ENCODE results near the gene CD276. TPM values are rescaled to one million over a fixed set of nuclear protein-coding genes. Genes with fewer than 3 reads are reported as not detected.
A peak's percentile ranks its signal among the peaks of the same experiment; 100 is the strongest.

Gene CD276
- total and polyA plus RNA-seq, 2 experiments from 2014 or later = 94.6 to 104 TPM

GRCh38 chr15:73685981-73686380, 1.8 kb downstream of the CD276 start:
- H2AFZ ChIP-seq = no peak overlapping the region
- no peaks in the 10 kb centered on the region for H3K27me3 ChIP-seq (replicated peaks; ENCODE audit: insufficient read depth)
- no peaks in the 10 kb centered on the region for H3K9me3 ChIP-seq (ENCODE audit: low read depth)
- 42 to 44% methylated on average over 6 of the region's 6 CpGs for WGBS, 2 experiments (ENCODE audit: low coverage in 1 of 2, low lambda C conversion rate in 2 of 2, missing lambda C conversion rate in 2 of 2)
- TF ChIP-seq EZH2 (IDR thresholded peaks at IDR 0.05; ENCODE audit: insufficient read depth, poor library complexity, severe bottlenecking) = no peak
- TF ChIP-seq EZH2phosphoT487 (IDR thresholded peaks at IDR 0.05; ENCODE audit: insufficient read depth, low read depth) = no peak
- peaks cover 62% of the 10 kb centered on the region for H3K79me2 ChIP-seq (ENCODE audit: insufficient read depth)
- H3K36me3 ChIP-seq (ENCODE audit: low read depth) = no peaks in the 10 kb centered on the region
- no peaks in the 10 kb centered on the region for H3K9me2 ChIP-seq (ENCODE audit: insufficient read depth)
- H4K20me1 ChIP-seq (ENCODE audit: insufficient read depth) = no peaks in the 10 kb centered on the region
- in situ Hi-C loops (cut with MboI) = no loop called here
- peaks cover 59% of the 10 kb centered on the region for H3K4me1 ChIP-seq (ENCODE audit: insufficient read depth)
- H3K27ac ChIP-seq = peak overlapping the region; percentile 90
- peak overlapping the region; percentile 94 for H3K4me2 ChIP-seq (ENCODE audit: unreplicated experiment)
- DNase-seq = peak; percentile 45
- H3K9ac ChIP-seq = peak overlapping the region; percentile 97
- H3F3A ChIP-seq (ENCODE audit: insufficient read depth) = peaks cover 47% of the 10 kb centered on the region
- peak overlapping the region; percentile 80 for H3K4me3 ChIP-seq

- H3F3A ChIP-seq (ENCODE audit: insufficient read depth) = peaks cover 53% of the 10 kb centered on the region
- H4K20me1 ChIP-seq (ENCODE audit: insufficient read depth) = no peaks in the 10 kb centered on the region
- peaks cover 67% of the 10 kb centered on the region for H3K4me1 ChIP-seq (ENCODE audit: insufficient read depth)
- H3K27me3 ChIP-seq (replicated peaks; ENCODE audit: insufficient read depth) = no peaks in the 10 kb centered on the region
- H3K4me2 ChIP-seq (ENCODE audit: unreplicated experiment) = peak overlapping the region; percentile 94
- peak overlapping the region; percentile 90 for H3K27ac ChIP-seq
- no peaks in the 10 kb centered on the region for H3K9me2 ChIP-seq (ENCODE audit: insufficient read depth)
- H3K79me2 ChIP-seq (ENCODE audit: insufficient read depth) = peaks cover 70% of the 10 kb centered on the region
- DNase-seq = peak; percentile 98
- peak overlapping the region; percentile 97 for H3K9ac ChIP-seq
- no peaks in the 10 kb centered on the region for H3K36me3 ChIP-seq (ENCODE audit: low read depth)
- no peak overlapping the region for H2AFZ ChIP-seq
- 10% methylated on average over 4 of the region's 4 CpGs for WGBS, 2 experiments (ENCODE audit: low coverage in 1 of 2, low lambda C conversion rate in 2 of 2, missing lambda C conversion rate in 2 of 2)
- no peaks in the 10 kb centered on the region for H3K9me3 ChIP-seq (ENCODE audit: low read depth)
- TF ChIP-seq EZH2 (IDR thresholded peaks at IDR 0.05; ENCODE audit: insufficient read depth, poor library complexity, severe bottlenecking) (no peak), EZH2phosphoT487 (IDR thresholded peaks at IDR 0.05; ENCODE audit: insufficient read depth, low read depth) (no peak)
- in situ Hi-C loops (cut with MboI) = no loop called here
- peak overlapping the region; percentile 80 for H3K4me3 ChIP-seq
Observed at GRCh38 chr15:73686781-73687256, 2.6 kb downstream of the CD276 start.

- no peak for DNase-seq
- Histone ChIP-seq H3K9ac (peak overlapping the region; percentile 42), H3F3A (ENCODE audit: insufficient read depth) (peaks cover 58% of the 10 kb centered on the region), H3K4me1 (ENCODE audit: insufficient read depth) (peaks cover 72% of the 10 kb centered on the region), H3K79me2 (ENCODE audit: insufficient read depth) (peaks cover 75% of the 10 kb centered on the region), H3K9me3 (ENCODE audit: low read depth) (no peaks in the 10 kb centered on the region), H3K4me2 (ENCODE audit: unreplicated experiment) (peak overlapping the region; percentile 94), H3K27ac (peak overlapping the region; percentile 90), H4K20me1 (ENCODE audit: insufficient read depth) (no peaks in the 10 kb centered on the region), H3K36me3 (ENCODE audit: low read depth) (no peaks in the 10 kb centered on the region), H3K4me3 (no peak overlapping the region), H3K9me2 (ENCODE audit: insufficient read depth) (no peaks in the 10 kb centered on the region), H3K27me3 (replicated peaks; ENCODE audit: insufficient read depth) (no peaks in the 10 kb centered on the region), H2AFZ (no peak overlapping the region)
- in situ Hi-C loops (cut with MboI) = no loop called here
- 63 to 76% methylated on average over 2 of the region's 2 CpGs for WGBS, 2 experiments (ENCODE audit: low coverage in 1 of 2, low lambda C conversion rate in 2 of 2, missing lambda C conversion rate in 2 of 2)
- TF ChIP-seq EZH2 (IDR thresholded peaks at IDR 0.05; ENCODE audit: insufficient read depth, poor library complexity, severe bottlenecking) = no peak
Observed at GRCh38 chr15:73687351-73687750, 3.2 kb downstream of the CD276 start.

- H2AFZ ChIP-seq = no peak overlapping the region
- no peaks in the 10 kb centered on the region for H4K20me1 ChIP-seq (ENCODE audit: insufficient read depth)
- 70 to 76% methylated on average over 6 of the region's 6 CpGs for WGBS, 2 experiments (ENCODE audit: low coverage in 1 of 2, low lambda C conversion rate in 2 of 2, missing lambda C conversion rate in 2 of 2)
- DNase-seq = peak; percentile 61
- peaks cover 68% of the 10 kb centered on the region for H3K4me1 ChIP-seq (ENCODE audit: insufficient read depth)
- peak overlapping the region; percentile 66 for H3K9ac ChIP-seq
- H3K4me2 ChIP-seq (ENCODE audit: unreplicated experiment) = peak overlapping the region; percentile 66
- no peak for TF ChIP-seq EZH2phosphoT487 (IDR thresholded peaks at IDR 0.05; ENCODE audit: insufficient read depth, low read depth)
- TF ChIP-seq EZH2 (IDR thresholded peaks at IDR 0.05; ENCODE audit: insufficient read depth, poor library complexity, severe bottlenecking) = no peak
- no peaks in the 10 kb centered on the region for H3K36me3 ChIP-seq (ENCODE audit: low read depth)
- no peaks in the 10 kb centered on the region for H3K9me2 ChIP-seq (ENCODE audit: insufficient read depth)
- in situ Hi-C loops (cut with MboI) = no loop called here
- H3K27me3 ChIP-seq (replicated peaks; ENCODE audit: insufficient read depth) = no peaks in the 10 kb centered on the region
- H3F3A ChIP-seq (ENCODE audit: insufficient read depth) = peaks cover 57% of the 10 kb centered on the region
- H3K9me3 ChIP-seq (ENCODE audit: low read depth) = no peaks in the 10 kb centered on the region
- no peak overlapping the region for H3K4me3 ChIP-seq
- peak overlapping the region; percentile 90 for H3K27ac ChIP-seq
- H3K79me2 ChIP-seq (ENCODE audit: insufficient read depth) = peaks cover 86% of the 10 kb centered on the region
Observed at GRCh38 chr15:73688455-73688854, 4.3 kb downstream of the CD276 start.
